Measurements from ENCODE around the gene TPM3.

DNA sequence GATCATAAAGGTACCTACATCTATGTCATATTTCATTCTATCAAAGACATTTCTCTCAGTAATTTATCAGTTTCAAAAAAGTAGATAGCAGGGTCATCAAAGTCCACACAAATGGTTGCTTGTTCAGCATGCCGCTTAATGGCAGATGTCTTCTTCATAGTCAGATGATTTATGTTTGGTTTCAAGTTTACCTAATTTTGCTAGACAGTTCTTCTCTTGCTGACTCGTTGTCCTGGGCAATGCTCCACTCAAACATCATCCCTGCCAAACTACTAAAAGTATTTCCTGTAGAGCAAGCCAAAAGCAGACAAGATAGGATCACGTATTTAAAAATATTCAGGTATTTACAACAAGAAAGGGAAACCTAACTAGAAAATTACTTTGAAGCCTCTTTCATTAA is 50.7 kb downstream of the TPM3 start:
- TF ChIP-seq CTCF (IDR thresholded peaks at IDR 0.05) (no peak), POLR2A (IDR thresholded peaks at IDR 0.05) (no peak)
